Lower leg skin (tissue), 3 donors: ENCODE measurements around the gene BABAM2.

Source experiments
- POLR2A ChIP-seq, 2 donors: fragments of 450-650 bp; IDR thresholded peaks; one replicate each; pipeline ENCODE4 v1.6.1; 2016 to 2017; ENCODE audit warnings: antibody characterized with exemption in 2 of 2, mild to moderate bottlenecking in 1 of 2, moderate library complexity in 1 of 2
- TF ChIP-seq, protein P1 (sequence below), 3 donors: fragments of 450-650 bp; IDR thresholded peaks; one replicate each; pipeline ENCODE4 v1.5.1; 2016; ENCODE audit warnings: antibody characterized with exemption in 3 of 3, mild to moderate bottlenecking in 3 of 3, moderate library complexity in 2 of 3

GRCh38 chr2:27973592-27973991 is 83.1 kb downstream of the BABAM2 start:
- TF ChIP-seq, protein P1, sequence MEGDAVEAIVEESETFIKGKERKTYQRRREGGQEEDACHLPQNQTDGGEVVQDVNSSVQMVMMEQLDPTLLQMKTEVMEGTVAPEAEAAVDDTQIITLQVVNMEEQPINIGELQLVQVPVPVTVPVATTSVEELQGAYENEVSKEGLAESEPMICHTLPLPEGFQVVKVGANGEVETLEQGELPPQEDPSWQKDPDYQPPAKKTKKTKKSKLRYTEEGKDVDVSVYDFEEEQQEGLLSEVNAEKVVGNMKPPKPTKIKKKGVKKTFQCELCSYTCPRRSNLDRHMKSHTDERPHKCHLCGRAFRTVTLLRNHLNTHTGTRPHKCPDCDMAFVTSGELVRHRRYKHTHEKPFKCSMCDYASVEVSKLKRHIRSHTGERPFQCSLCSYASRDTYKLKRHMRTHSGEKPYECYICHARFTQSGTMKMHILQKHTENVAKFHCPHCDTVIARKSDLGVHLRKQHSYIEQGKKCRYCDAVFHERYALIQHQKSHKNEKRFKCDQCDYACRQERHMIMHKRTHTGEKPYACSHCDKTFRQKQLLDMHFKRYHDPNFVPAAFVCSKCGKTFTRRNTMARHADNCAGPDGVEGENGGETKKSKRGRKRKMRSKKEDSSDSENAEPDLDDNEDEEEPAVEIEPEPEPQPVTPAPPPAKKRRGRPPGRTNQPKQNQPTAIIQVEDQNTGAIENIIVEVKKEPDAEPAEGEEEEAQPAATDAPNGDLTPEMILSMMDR (IDR thresholded peaks at IDR 0.05) = no peak
- TF ChIP-seq POLR2A (IDR thresholded peaks at IDR 0.05) = no peak
